Gastroesophageal sphincter (tissue), 4 donors: Measurements from ENCODE around the gene DHX30. TPM values are rescaled to one million over a fixed set of nuclear protein-coding genes. Genes with fewer than 3 reads are reported as not detected.

Experiments
- ATAC-seq: fragments of 150-250 bp; one replicate; pipeline ENCODE4 v1.9.1; 2016; ENCODE audit warnings: mild to moderate bottlenecking, moderate library complexity
- H3K27ac ChIP-seq, 4 donors: fragments of 200-600 bp; sonication (generic) in 3 of 4; 1 replicate in 3 of 4; 2 replicates in 1 of 4; pipeline ENCODE4 v1.5.1; 2016 to 2019
- H3K27me3 ChIP-seq: fragments of 200-600 bp; sonication (generic); one replicate; pipeline ENCODE4 v1.5.1; 2019
- H3K36me3 ChIP-seq, 2 donors: fragments of 200-600 bp; sonication (generic); one replicate each; pipeline ENCODE4 v1.5.1; 2019; ENCODE audit warnings: control low read depth in 1 of 2
- H3K4me1 ChIP-seq, 3 donors: fragments of 200-600 bp; sonication (generic); 1 replicate in 2 of 3; 2 replicates in 1 of 3; pipeline ENCODE4 v1.5.1; 2016 to 2019; ENCODE audit warnings: control low read depth in 2 of 3
- H3K4me3 ChIP-seq, 2 donors: fragments of 200-600 bp; sonication (generic); one replicate each; pipeline ENCODE4 v1.5.1; 2019; ENCODE audit warnings: mild to moderate bottlenecking in 1 of 2, moderate library complexity in 1 of 2
- H3K9me3 ChIP-seq, 3 donors: fragments of 200-600 bp; sonication (generic); one replicate each; pipeline ENCODE4 v1.5.1; 2017 to 2019; ENCODE audit warnings: control low read depth in 2 of 3
- CTCF ChIP-seq, 4 experiments: fragments of 200-600 bp in 2 of 4; fragments of 450-650 bp in 2 of 4; sonication (generic) in 1 of 4; IDR thresholded peaks; one replicate each; pipeline ENCODE4 v1.5.1; 2017 to 2019; ENCODE audit warnings: antibody characterized with exemption in 4 of 4, mild to moderate bottlenecking in 2 of 4, moderate library complexity in 2 of 4
- EP300 ChIP-seq: sonication (generic); formaldehyde crosslinking; IDR thresholded peaks from one replicate; pipeline ENCODE4 v1.6.1; 2017; ENCODE audit warnings: antibody characterized with exemption, mild to moderate bottlenecking
- POLR2A ChIP-seq, 2 donors: fragments of 450-650 bp; IDR thresholded peaks; one replicate each; pipeline ENCODE4 v1.6.1; 2017; ENCODE audit warnings: antibody characterized with exemption in 2 of 2, mild to moderate bottlenecking in 2 of 2, moderate library complexity in 1 of 2
- POLR2AphosphoS5 ChIP-seq: sonication (generic); formaldehyde crosslinking; IDR thresholded peaks from one replicate; pipeline ENCODE4 v1.6.1; 2017; ENCODE audit warnings: antibody characterized with exemption
- WGBS, 2 donors: methylation state at CpG; one replicate each; pipeline ENCODE4 v1.1.5; 2018; ENCODE audit warnings: low coverage in 1 of 2; 5-methylcytosine and 5-hydroxymethylcytosine counted together
- total RNA-seq, 4 donors: library from RNA; depleted of rRNA; stranded (reverse); fragments of >200 nt; gene quantifications; one replicate each; pipeline ENCODE4 v1.1.0, GENCODE V29; 2016

Gene DHX30
- total RNA-seq, 4 donors from 2014 or later: 63.7 to 89.5 (median 65.4) TPM

GRCh38 chr3:47766186-47766585 lies 36.8 kb upstream of the DHX30 start:
- Histone ChIP-seq H3K27me3 (no peaks in the 10 kb centered on the region), H3K9me3 (no peaks in the 10 kb centered on the region), H3K4me1 (peaks cover 0 to 24% (median 0%) of the 10 kb centered on the region in 3 donors), H3K4me3 (no peak overlapping the region), H3K27ac (no peak overlapping the region), H3K36me3 (peaks cover 0 to 26% of the 10 kb centered on the region in 2 donors)
- ATAC-seq: no peak
- TF ChIP-seq POLR2A (IDR thresholded peaks at IDR 0.05) (no peak), POLR2AphosphoS5 (no peak), EP300 (no peak), CTCF (IDR thresholded peaks at IDR 0.05) (no peak)
- WGBS, 2 donors: 60 to 72% methylated on average over 4 of the region's 4 CpGs

DNA sequence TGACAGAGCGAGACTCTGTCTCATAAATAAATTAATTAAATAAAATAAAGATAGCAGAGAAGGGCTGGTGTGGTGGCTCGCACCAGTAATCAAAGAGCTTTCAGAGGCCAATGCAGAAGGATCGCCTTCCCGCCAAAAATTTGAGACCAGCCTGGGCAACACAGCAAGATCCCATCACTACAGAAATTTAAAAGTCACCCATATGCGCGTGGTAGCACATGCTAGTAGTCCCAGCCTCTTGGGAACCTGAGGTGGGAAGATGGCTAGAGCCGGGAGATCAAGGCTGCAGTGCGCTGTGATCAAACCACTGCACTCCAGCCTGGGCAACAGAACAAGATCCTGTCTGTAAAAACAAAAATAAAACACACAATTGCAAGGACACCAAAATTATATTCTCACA lies 30.9 kb upstream of the DHX30 start:
- TF ChIP-seq CTCF (IDR thresholded peaks at IDR 0.05): no peak
- TF ChIP-seq EP300: no peak
- no peak for TF ChIP-seq POLR2AphosphoS5
- TF ChIP-seq POLR2A (IDR thresholded peaks at IDR 0.05): no peak
- WGBS, 2 donors: 94% methylated on average over 3 of the region's 8 CpGs
- ATAC-seq: no peak
- Histone ChIP-seq H3K36me3 (peaks cover 0 to 32% of the 10 kb centered on the region in 2 donors), H3K27me3 (no peaks in the 10 kb centered on the region), H3K27ac (no peak overlapping the region), H3K4me3 (no peak overlapping the region), H3K4me1 (peaks cover 0 to 18% (median 0%) of the 10 kb centered on the region in 3 donors), H3K9me3 (no peaks in the 10 kb centered on the region)

DNA sequence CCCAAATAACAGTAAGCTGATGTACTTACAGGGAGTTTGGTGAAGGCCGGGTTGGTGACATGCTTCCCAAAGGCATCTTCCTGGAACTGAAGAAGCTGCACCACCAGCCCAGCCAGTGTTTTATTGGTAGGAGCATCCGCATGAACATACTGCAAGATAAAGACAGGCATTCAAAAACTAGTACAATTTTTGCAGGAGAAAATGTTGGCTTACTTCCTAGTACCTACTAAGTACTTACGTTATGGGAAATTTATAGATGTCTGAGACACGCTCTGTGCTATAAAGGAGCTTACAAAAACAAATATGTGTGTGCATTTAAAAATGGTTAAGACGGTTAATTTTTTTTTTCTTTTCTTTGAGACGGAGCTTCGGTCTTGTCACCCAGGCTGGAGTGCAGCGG lies 30.1 kb upstream of the DHX30 start:
- Histone ChIP-seq H3K9me3 (no peaks in the 10 kb centered on the region), H3K27ac (no peak overlapping the region), H3K36me3 (peaks cover 0 to 32% of the 10 kb centered on the region in 2 donors), H3K27me3 (no peaks in the 10 kb centered on the region), H3K4me3 (no peak overlapping the region), H3K4me1 (peaks cover 0 to 18% (median 0%) of the 10 kb centered on the region in 3 donors)
- 63 to 68% methylated on average over 6 of the region's 8 CpGs for WGBS, 2 donors
- TF ChIP-seq CTCF (IDR thresholded peaks at IDR 0.05) (no peak), POLR2A (IDR thresholded peaks at IDR 0.05) (no peak), POLR2AphosphoS5 (no peak), EP300 (no peak)
- no peak for ATAC-seq

- no peak for TF ChIP-seq POLR2AphosphoS5
- TF ChIP-seq EP300: no peak
- TF ChIP-seq CTCF (IDR thresholded peaks at IDR 0.05): no peak
- TF ChIP-seq POLR2A (IDR thresholded peaks at IDR 0.05): no peak
- Histone ChIP-seq H3K4me1 (peaks cover 0 to 44% (median 17%) of the 10 kb centered on the region in 3 donors), H3K4me3 (no peak overlapping the region), H3K27ac (no peak overlapping the region), H3K9me3 (no peaks in the 10 kb centered on the region), H3K36me3 (no peaks in the 10 kb centered on the region), H3K27me3 (no peaks in the 10 kb centered on the region)
- WGBS, 2 donors: 86 to 94% methylated on average over 2 of the region's 3 CpGs
- ATAC-seq: no peak
These were observed 24.2 kb upstream of the DHX30 start for GRCh38 chr3:47778746-47779145.

DNA sequence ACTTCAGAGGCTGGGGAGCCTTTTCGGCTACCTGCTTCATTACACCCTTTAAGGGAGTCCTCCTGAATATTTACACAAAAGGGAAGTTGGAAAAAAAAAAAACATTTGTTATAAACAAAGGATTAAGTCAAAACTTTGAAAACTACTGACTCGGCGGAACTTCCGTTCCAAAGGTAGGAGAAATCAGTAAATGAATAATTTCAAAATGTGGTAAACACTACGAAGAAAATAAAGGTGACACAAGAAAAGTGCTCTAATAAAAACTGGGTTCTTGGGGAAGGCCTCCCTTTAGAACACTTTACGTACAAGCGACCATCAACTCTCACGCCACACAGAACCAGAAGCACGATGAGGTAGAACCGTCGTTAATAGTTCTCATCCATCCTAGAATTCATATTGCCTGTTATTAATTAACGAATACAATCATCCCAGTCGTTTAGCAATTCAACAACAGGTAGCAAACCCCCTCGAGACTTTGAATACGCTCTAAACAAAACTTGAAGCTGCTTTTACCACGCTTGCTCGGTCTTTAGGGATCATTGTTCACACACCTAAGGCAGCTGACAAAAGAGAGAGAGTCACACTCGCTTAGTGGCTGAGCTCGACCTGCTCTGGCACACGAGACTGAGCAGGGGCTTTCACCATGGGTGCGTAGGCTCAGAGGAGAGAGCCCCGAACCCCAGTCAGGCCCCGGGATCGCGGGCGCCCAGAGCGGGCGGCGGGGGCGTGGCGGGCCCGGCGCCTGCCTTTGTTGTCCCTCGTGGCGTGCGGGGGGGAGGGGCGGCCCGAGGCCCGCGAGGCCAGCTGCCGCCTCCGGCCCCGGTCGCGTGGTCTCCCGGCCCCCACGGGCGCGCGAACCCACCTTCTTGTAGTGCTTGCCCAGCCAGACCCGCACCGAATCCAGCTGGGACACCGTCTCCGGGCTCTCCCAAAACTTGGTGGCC lies 21.9 kb upstream of the DHX30 start:
- Histone ChIP-seq H3K4me3 (peak overlapping the region; percentile 95 to 98), H3K27ac (peak overlapping the region; percentile 81 to 99 (median 96)), H3K27me3 (no peaks in the 10 kb centered on the region), H3K4me1 (peaks cover 0 to 37% (median 17%) of the 10 kb centered on the region in 3 donors), H3K36me3 (no peaks in the 10 kb centered on the region), H3K9me3 (no peaks in the 10 kb centered on the region)
- ATAC-seq: peak; percentile 52
- TF ChIP-seq POLR2A (IDR thresholded peaks at IDR 0.05): no peak
- TF ChIP-seq EP300: no peak
- TF ChIP-seq CTCF (IDR thresholded peaks at IDR 0.05): no peak
- TF ChIP-seq POLR2AphosphoS5: no peak
- 1 to 2% methylated on average over 14 to 19 of the region's 54 CpGs for WGBS, 2 donors
